Measurements from ENCODE around the gene ITGB4.
"Not testable (repeated sequence)": the region's sequence is repeated elsewhere in the genome, so short reads cannot be mapped to it uniquely, and the experiment has no call there.

The ITGB4 gene

GRCh38 chr17:75764711-75765421, 43.6 kb downstream of the ITGB4 start, which contains the start of gene GALK1:
Gene GALK1 (minus strand): TSS chr17:75765192. CDS start chr17:75765136, 56 bp downstream.
- in situ Hi-C loops (cut with HindIII; ENCODE audit: low sequenced_read_pairs): no loop called here

DNA sequence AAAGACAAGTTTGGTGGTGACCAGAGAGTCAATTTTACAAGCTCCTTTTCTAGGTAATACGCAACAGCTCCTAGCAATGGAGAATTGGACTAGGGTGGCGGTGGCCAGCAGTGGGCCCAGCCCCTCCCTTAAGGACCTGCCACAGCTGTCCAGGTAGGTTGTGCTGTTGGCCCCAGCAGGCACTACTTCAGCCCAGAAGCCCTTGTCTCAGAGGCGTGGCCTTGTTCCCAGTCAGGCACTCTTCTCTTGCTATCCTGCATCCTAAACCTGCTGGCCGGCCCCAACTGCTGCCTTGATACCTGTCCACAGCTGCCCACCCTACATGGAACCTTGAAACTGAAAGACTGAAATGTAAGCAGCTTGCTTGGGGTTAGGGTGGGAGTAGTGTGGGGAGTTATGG, 44.7 kb downstream of the ITGB4 start:
- in situ Hi-C loops (cut with HindIII; ENCODE audit: low sequenced_read_pairs): no loop called here

- in situ Hi-C loops (cut with HindIII; ENCODE audit: low sequenced_read_pairs): no loop called here
These were observed 46.6 kb downstream of the ITGB4 start for GRCh38 chr17:75767881-75768280.

DNA sequence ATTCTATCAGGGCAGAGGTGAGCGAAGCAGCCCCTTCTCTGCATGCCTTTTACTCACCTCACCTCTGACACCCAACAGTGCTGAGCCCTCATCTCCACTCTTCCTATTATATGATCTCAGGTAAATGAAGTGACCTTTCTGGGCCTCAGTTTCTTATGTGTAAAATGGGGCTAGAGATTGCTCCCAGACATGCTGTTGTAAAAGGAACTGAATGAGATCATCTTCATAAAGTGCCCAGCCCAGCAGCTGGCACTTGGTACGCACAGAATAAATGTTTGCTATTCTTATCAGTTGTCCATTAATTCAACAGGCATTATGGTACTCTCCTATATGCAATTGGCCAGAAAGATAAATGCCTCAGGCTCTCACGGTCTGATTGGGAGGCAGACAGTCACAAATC, 48.3 kb downstream of the ITGB4 start:
- in situ Hi-C loops (cut with HindIII; ENCODE audit: low sequenced_read_pairs): no loop called here

- in situ Hi-C loops (cut with HindIII; ENCODE audit: low sequenced_read_pairs): no loop called here
These were observed 50.3 kb downstream of the ITGB4 start for GRCh38 chr17:75771334-75772281.

DNA sequence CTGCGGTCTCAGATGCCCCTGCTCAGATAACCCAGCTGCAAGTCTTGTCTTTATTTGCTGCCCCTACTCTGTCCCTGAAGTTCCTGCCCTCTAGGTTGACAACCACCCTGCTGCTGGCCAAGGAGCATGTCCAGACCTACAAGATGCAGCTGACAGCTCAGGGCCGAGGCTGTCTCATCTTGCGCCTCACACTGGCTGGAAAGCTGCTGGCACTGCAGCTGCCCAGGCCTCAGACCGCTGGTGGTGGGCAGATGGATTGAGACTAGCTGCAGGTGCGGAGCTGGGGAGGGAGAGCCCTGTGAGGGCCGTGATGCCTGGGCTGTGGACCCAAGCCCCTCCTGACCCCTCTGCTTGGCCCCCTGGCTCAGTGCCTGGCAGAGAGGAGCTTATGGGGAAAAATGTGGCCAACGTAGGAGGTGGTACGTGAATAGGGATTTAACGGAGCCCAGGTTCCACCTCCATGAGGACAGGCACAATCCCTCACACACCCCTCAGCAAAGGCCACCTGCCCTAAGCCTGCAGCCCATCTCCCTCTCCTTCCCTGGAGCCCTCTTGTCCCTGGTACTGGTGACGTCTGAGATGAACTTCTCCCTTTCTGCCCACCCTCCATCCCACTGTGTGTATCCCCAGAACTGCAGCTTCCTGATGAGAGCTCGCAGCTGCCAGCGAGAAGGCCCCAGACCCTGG, 52.0 kb downstream of the ITGB4 start:
- in situ Hi-C loops (cut with HindIII; ENCODE audit: low sequenced_read_pairs): no loop called here

- in situ Hi-C loops (cut with HindIII; ENCODE audit: low sequenced_read_pairs): no loop called here
These were observed 52.7 kb downstream of the ITGB4 start for GRCh38 chr17:75773808-75774470.

DNA sequence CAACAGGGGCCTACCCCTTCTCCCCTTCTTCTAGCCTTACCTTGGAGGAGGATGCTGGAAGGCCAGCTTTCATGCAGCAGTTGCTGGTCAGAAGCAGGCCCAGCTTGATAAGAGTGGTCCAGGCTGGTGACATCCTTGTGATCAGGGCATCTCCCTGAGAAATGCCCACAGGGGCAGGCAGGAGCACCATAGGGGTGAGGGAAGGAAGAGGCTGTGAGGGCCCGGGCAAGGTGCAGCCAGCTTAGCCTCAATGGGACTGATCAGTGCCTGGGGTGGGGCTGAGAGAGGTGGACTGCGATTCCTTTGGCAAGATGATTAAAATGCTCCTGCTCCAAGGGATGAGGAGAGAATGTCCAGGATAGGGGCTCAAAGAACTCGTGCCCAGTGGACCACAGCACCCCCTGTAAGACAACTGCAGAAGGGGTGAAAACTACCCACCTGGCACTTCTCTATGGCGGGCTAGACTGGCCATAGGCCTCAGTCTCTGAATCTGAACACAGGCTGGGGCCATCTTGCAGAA, 53.3 kb downstream of the ITGB4 start:
- in situ Hi-C loops (cut with HindIII; ENCODE audit: low sequenced_read_pairs): no loop called here

GRCh38 chr17:75774991-75775668, 53.9 kb downstream of the ITGB4 start:
- in situ Hi-C loops (cut with HindIII; ENCODE audit: low sequenced_read_pairs): no loop called here

DNA sequence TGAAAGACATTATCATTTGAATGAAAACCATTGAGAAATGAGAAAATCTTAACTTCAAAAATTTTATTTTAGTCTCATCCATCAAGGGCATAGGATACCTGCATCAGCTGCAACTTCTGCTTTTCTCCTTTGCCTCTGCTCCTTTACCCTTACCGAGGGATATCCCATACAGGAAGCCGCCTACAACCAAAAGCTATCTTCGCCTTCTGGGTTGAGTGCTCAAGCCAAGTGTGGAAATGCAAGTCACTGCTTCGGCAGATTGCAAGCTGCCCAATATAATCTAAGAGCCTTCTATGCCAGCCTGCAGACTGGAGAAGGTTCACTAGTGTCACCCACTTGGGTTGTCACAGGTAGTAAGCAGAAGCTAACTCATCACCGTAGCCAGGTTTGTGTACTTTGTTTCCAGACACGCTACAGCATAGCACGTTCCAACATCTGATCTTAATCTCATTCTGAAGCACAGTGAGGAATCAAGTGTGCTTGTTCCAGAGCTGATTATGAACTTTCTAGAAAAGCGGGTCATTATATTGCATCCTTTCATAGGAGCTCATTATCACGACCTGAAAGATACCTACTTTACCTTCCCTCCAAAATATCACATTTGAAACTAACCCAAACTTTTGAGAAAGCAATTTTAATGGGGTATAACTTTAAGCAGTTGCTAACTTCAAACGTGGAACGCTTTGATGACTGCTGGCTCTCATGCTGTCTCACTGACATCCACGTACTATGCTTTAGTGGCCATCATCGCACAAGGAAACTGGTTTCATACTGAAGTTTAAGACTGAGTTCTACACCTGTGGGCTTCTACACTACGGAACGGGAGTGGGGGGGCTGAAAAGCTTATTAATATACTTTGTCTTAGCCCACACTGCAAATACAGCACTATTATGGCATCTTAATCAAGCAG, 55.4 kb downstream of the ITGB4 start:
- in situ Hi-C loops (cut with HindIII; ENCODE audit: low sequenced_read_pairs): no loop called here

GRCh38 chr17:75777296-75777922, 56.1 kb downstream of the ITGB4 start:
- in situ Hi-C loops (cut with HindIII; ENCODE audit: low sequenced_read_pairs): no loop called here

GRCh38 chr17:75778066-75778860, 57.0 kb downstream of the ITGB4 start:
- in situ Hi-C loops (cut with HindIII; ENCODE audit: low sequenced_read_pairs): not testable (repeated sequence)

DNA sequence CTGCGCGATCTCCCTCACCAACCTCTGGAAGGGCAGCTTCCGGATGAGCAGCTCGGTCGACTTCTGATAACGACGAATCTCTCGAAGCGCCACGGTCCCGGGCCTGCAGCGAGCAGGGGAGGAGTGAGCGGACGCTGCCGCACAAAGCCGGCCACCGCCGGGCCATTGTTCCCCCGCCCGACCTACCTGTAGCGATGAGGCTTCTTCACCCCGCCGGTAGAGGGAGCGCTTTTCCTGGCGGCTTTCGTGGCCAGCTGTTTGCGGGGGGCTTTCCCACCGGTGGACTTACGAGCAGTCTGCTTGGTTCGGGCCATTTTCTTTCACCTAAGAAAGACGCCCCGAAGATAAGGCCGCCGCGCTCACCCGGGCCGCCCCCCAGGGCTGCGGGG, 57.6 kb downstream of the ITGB4 start:
- in situ Hi-C loops (cut with HindIII; ENCODE audit: low sequenced_read_pairs): no loop called here

DNA sequence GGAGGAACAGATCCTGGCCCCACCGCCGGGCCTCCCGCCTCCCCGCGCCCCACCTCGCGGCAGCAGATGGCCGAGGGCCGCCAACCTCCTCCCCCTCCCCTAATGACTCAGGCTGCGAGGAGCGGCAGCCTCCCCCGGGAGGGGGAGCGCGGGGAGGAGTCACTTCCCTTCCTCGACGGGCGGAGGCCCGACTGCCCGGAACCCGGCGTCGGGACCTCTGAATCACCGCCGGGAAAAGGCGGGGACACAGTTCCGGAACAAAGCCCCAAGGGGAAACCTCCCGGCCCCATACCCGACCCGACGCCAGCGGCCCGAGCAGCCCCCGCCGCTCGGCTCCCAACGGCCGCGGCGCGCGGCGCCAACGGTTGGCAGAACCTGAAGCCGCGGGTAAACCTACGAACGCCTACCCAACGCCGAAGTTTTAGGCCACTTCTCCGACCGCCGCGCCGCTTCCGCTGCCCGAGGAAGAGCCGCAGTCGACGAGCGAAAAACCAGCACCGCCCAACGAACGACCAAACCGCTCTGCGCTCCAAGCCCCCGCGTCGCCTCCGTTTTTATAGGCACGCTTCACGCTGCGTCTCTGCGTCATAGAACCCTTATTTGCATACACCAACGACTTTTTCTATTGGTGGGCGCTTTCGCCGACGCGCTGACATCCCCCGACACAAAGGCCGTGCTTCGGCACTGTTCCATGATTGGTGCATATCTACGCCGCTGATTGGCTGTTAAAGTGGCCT, 58.2 kb downstream of the ITGB4 start:
- in situ Hi-C loops (cut with HindIII; ENCODE audit: low sequenced_read_pairs): no loop called here

DNA sequence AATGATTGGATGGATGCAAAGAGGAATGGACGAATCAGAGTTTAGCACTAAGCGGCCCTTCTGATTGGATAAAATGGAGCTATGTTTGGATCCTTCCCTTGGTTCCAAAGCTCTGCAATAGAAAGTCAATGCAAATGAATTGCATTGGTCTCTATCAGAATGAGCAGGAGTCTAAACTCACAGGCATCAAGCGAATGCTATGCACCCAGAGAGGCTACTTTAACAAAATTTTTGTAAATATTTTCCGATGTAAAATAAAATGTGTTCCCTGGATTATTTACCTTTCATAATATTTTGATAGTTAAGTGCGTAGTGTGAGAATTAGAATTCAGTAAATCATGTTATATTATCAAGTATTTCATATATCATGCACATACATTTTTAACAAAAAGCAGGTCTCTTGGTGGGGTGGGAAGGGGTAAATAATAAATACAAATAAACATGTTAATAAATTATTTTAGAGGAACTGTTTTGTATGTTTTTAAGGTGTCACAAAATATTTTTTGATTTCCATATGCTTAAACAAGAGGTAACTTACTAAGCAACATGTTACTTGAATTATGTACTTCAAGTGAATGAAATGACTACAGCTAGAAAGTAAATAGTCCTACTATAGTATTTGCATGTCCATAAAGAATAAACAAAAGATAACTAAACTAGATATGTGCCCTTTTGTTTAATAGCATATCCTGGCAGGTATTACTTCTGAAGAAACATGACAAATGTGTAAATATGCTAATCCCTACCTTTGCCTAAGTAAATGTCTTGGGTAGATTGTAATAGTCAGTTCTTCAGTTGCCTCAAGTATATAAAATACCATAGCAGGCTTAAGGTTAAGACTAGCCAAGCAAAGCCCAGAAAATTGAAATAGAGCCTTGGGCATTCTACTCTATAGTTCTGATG, 59.0 kb downstream of the ITGB4 start:
- in situ Hi-C loops (cut with HindIII; ENCODE audit: low sequenced_read_pairs): loop anchor here (10.0 kb wide), 1 partner anchor 65 kb away; the partner anchor contains the start of gene UNC13D

Data from endothelial cell of hepatic sinusoid (primary cell).